HepG2 (cell line): Measurements from ENCODE around the gene NME7. TPM values are rescaled to one million over a fixed set of nuclear protein-coding genes. Genes with fewer than 3 reads are reported as not detected.
"Not testable (repeated sequence)": the region's sequence is repeated elsewhere in the genome, so short reads cannot be mapped to it uniquely, and the experiment has no call there.

Experiments
- ATAC-seq: fragments of 200-7000 bp; cut with Tn5 transposase; 3 replicates; pipeline ENCODE4 v1.9.1; 2020; ENCODE audit warnings: mild to moderate bottlenecking, moderate library complexity
- BruUV-seq: library from RNA; stranded (reverse); fragments of 400-500 nt; replicated peaks from 2 replicates; lab custom pipeline; 2021; lab: Mats Ljungman, UMichigan
- CTCF ChIA-PET: fragments of 300-600 bp; formaldehyde crosslinking; extraction: SDS; loops from one replicate; lab custom pipeline; 2021; ENCODE audit warnings: low total read pairs, inconsistent platforms, low intra/inter-chr PET ratio; lab: Yijun Ruan, JAX
- POLR2A ChIA-PET: fragments of 350-600 bp; sonication (Branson Sonifier 250); formaldehyde crosslinking; loops from one replicate; lab custom pipeline; 2020; ENCODE audit warnings: antibody characterized with exemption, inconsistent platforms; lab: Yijun Ruan, JAX
- DNase-seq: peaks from one replicate; pipeline ENCODE4 v3.0.0-alpha.2; 2015; ENCODE audit warnings: low spot score
- FAIRE-seq: peaks from 3 replicates; lab custom pipeline; 2011; peaks lifted over from hg19 to GRCh38; lab: Jason Lieb, UNC
- H2AFZ ChIP-seq: one replicate; pipeline ENCODE4 v1.6.1; 2011; ENCODE audit warnings: low read length, inconsistent platforms
- H3K27ac ChIP-seq: fragments of 300-600 bp; 3 replicates; pipeline ENCODE4 v1.8.0; 2011; ENCODE audit warnings: mixed run types, mild to moderate bottlenecking, mixed read lengths, low read length, inconsistent platforms; ENCODE audit not compliant: insufficient read depth; ENCODE audit errors: extremely low read length
- H3K27me3 ChIP-seq, 2 experiments: fragments of 200-600 bp in 1 of 2; 2 replicates in 1 of 2; 3 replicates in 1 of 2; pipeline versions ENCODE4 v1.6.0 to v1.8.0; 2011; ENCODE audit warnings: low read length in 2 of 2, mild to moderate bottlenecking in 2 of 2, moderate library complexity in 2 of 2, inconsistent platforms in 1 of 2; ENCODE audit not compliant: insufficient read depth in 2 of 2, control insufficient read depth in 1 of 2
- H3K36me3 ChIP-seq, 2 experiments: fragments of 200-600 bp in 1 of 2; replicated peaks in 1 of 2; 2 replicates in 1 of 2; 3 replicates in 1 of 2; pipeline versions ENCODE4 v1.5.1 to v1.8.0; 2011; ENCODE audit warnings: low read length in 2 of 2, inconsistent platforms in 1 of 2; ENCODE audit not compliant: insufficient read depth in 2 of 2, control insufficient read depth in 1 of 2
- H3K4me1 ChIP-seq: 2 replicates; pipeline ENCODE4 v1.5.1; 2012; ENCODE audit warnings: low read length, inconsistent platforms; ENCODE audit not compliant: insufficient read depth
- H3K4me2 ChIP-seq: 2 replicates; pipeline ENCODE4 v1.6.0; 2011; ENCODE audit warnings: low read depth, low read length, inconsistent platforms
- H3K4me3 ChIP-seq, 3 experiments: fragments of 200-600 bp in 1 of 3; sonication (generic), shearing (Covaris generic) in 1 of 3; replicated peaks in 1 of 3; 2 replicates each; pipeline ENCODE4 v1.5.1; 2011 to 2016; ENCODE audit warnings: low read length in 3 of 3, inconsistent platforms in 2 of 3, low read depth in 2 of 3, mild to moderate bottlenecking in 2 of 3, control low read depth in 1 of 3, mixed read lengths in 1 of 3; ENCODE audit not compliant: insufficient read depth in 1 of 3
- H3K79me2 ChIP-seq: one replicate; pipeline ENCODE4 v1.6.1; 2011; ENCODE audit warnings: low read length, inconsistent platforms; ENCODE audit not compliant: insufficient read depth
- H3K9ac ChIP-seq: 2 replicates; pipeline ENCODE4 v1.6.0; 2011; ENCODE audit warnings: mild to moderate bottlenecking, low read depth, low read length, inconsistent platforms; ENCODE audit not compliant: insufficient read depth
- H3K9me3 ChIP-seq: 2 replicates; pipeline ENCODE4 v1.5.1; 2012; ENCODE audit warnings: mild to moderate bottlenecking, low read length
- H4K20me1 ChIP-seq: 2 replicates; pipeline ENCODE4 v1.6.0; 2011; ENCODE audit warnings: inconsistent platforms, mild to moderate bottlenecking, low read length, moderate library complexity; ENCODE audit not compliant: insufficient read depth
- ARHGAP35 ChIP-seq: sonication (generic); formaldehyde crosslinking; IDR thresholded peaks from 2 replicates; pipeline ENCODE4 v1.9.0; 2022; ENCODE audit warnings: mild to moderate bottlenecking, inconsistent platforms, moderate library complexity, missing genetic modification reagents, borderline replicate concordance
- HNRNPH1 ChIP-seq: fragments of 200-400 bp; formaldehyde crosslinking; optimal IDR thresholded peaks from 2 replicates; pipeline ENCODE3; 2017; ENCODE audit warnings: mild to moderate bottlenecking, low read depth, low read length
- KLF13 ChIP-seq: sonication (generic); formaldehyde crosslinking; IDR thresholded peaks from 2 replicates; pipeline ENCODE4 v1.4.0; 2020; ENCODE audit warnings: mild to moderate bottlenecking, missing genetic modification reagents
- MZF1 ChIP-seq: sonication (generic); formaldehyde crosslinking; IDR thresholded peaks from 2 replicates; pipeline ENCODE4 v1.8.1; 2023; ENCODE audit warnings: mild to moderate bottlenecking, missing genetic modification reagents, borderline replicate concordance
- NFIB ChIP-seq: sonication (generic); formaldehyde crosslinking; IDR thresholded peaks from 2 replicates; pipeline ENCODE4 v1.9.0; 2021; ENCODE audit warnings: missing genetic modification reagents, mild to moderate bottlenecking, borderline replicate concordance
- NFKBIZ ChIP-seq: IDR thresholded peaks from 2 replicates; pipeline ENCODE4 v1.6.1; 2018; ENCODE audit warnings: missing genetic modification reagents, missing compliant biosample characterization
- SKI ChIP-seq: fragments of 450-650 bp; IDR thresholded peaks from one replicate; pipeline ENCODE4 v1.6.1; 2018; ENCODE audit warnings: mild to moderate bottlenecking; ENCODE audit not compliant: partially characterized antibody
- TBX3 ChIP-seq: fragments of 450-650 bp; IDR thresholded peaks from 2 replicates; pipeline ENCODE4 v1.6.1; 2017; ENCODE audit warnings: antibody characterized with exemption, mild to moderate bottlenecking, inconsistent platforms, borderline replicate concordance
- ZNF234 ChIP-seq: sonication (generic); formaldehyde crosslinking; conservative IDR thresholded peaks from 2 replicates; pipeline ENCODE4 v1.5.1; 2020; ENCODE audit warnings: mild to moderate bottlenecking, missing genetic modification reagents
- ZNF337 ChIP-seq: sonication (generic); formaldehyde crosslinking; IDR thresholded peaks from 2 replicates; pipeline ENCODE4 v1.5.1; 2020; ENCODE audit warnings: missing genetic modification reagents, low read depth, mild to moderate bottlenecking, borderline replicate concordance
- WGBS: methylation state at CpG from one replicate; pipeline ENCODE4 v1.1.6; 2017; ENCODE audit warnings: low lambda C conversion rate; 5-methylcytosine and 5-hydroxymethylcytosine counted together
- in situ Hi-C: cut with HindIII; loops from 2 replicates; pipeline ENCODE4 v1.10.0; 2017; ENCODE audit warnings: low pct_unique_long_range_greater_than_20kb; ENCODE audit not compliant: extremely low pct_ligation_motif_present
- intact Hi-C: fragments of 100-400 bp; cut with micrococcal nuclease; formaldehyde crosslinking; loops from one replicate; pipeline ENCODE4 v1.10.0; 2022; ENCODE audit not compliant: unreplicated experiment
- polyA plus RNA-seq, 8 experiments: library from polyadenylated mRNA; depleted of rRNA in 3 of 8; stranded (reverse) in 7 of 8; unstranded in 1 of 8; fragments of >200 nt; fragmentation: Illumina TruSeq in 4 of 8; extraction: Trizol in 4 of 8; gene quantifications; 2 replicates each; pipeline versions ENCODE4 v1.2.1 to v1.2.3, GENCODE V29; 2011 to 2016; ENCODE audit warnings: low read depth in 4 of 8, missing spikeins in 1 of 8, mixed read lengths in 1 of 8; ENCODE audit not compliant: insufficient read depth in 1 of 8
- total RNA-seq, 5 experiments: library from RNA; depleted of rRNA; stranded (reverse); fragments of >200 nt; fragmentation: Illumina TruSeq; extraction: Trizol; gene quantifications; 2 replicates each; pipeline ENCODE4 v1.2.3, GENCODE V29; 2016; ENCODE audit warnings: low read depth in 1 of 5

NME7 gene
- total and polyA plus RNA-seq, 2 of the 13 experiments (the other 11 are each of a cell fraction or from before 2014, with no cell fraction given): 9.4 to 22.5 TPM

GRCh38 chr1:169345511-169345910 lies 22.1 kb downstream of the NME7 start:
- POLR2A ChIA-PET: no interaction called here
- Histone ChIP-seq H4K20me1 (no peaks in the 10 kb centered on the region), H3K9ac (no peak overlapping the region), H3K27me3 (no peaks in the 10 kb centered on the region), H3K36me3 (no peaks in the 10 kb centered on the region), H3K9me3 (no peaks in the 10 kb centered on the region), H3K4me1 (peaks cover 18% of the 10 kb centered on the region), H3K4me3 (no peak overlapping the region), H3K79me2 (no peaks in the 10 kb centered on the region)
- in situ Hi-C loops: loop anchor here (5.0 to 10.0 kb wide), 2 partner anchors 221 to 733 kb away; no protein-coding TSS in a partner anchor
- ATAC-seq (no peak), DNase-seq (peak; percentile 5), FAIRE-seq (no peak)
- 97% methylated on average over 1 of the region's 1 CpG for WGBS
- CTCF ChIA-PET: no interaction called here
- intact Hi-C loops: loop anchor here (5.0 kb wide), 3 partner anchors 198 to 358 kb away; partner anchors contain the start of gene ATP1B1
- BruUV-seq: no TSS peak
- TF ChIP-seq ZNF234: no peak
- TF ChIP-seq HNRNPH1: no peak
- no peak for TF ChIP-seq ARHGAP35
- TF ChIP-seq NFIB (CRISPR knock-in tag): no peak
- no peak for TF ChIP-seq MZF1
- TF ChIP-seq ZNF337 (CRISPR knock-in tag): no peak
- no peak for TF ChIP-seq NFKBIZ
- TF ChIP-seq SKI: no peak
- TF ChIP-seq TBX3: no peak
- TF ChIP-seq KLF13: no peak
- TF ChIP-seq, all 625 proteins: peak for 0
- no peak overlapping the region for H3K4me2 ChIP-seq
- no peak overlapping the region for H3K27ac ChIP-seq
- H2AFZ ChIP-seq: no peak overlapping the region

DNA sequence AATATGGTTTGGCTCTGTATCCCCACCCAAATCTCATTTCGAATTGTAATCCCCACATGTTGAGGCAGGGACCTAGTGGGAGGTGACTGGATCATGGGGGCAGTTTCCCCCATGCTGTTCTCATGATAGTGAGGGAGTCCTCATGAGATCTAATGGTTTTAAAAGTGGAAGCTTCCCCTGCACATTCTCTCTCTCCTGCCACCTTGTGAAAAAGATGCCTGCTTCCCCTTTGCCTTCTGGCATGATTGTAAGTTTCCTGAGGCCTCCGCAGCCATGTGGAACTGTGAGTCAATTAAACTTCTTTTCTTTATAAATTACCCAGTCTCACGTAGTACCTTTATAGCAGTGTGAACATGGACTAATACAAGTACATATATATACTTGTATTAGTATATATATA lies 25.5 kb downstream of the NME7 start:
- H4K20me1 ChIP-seq, intact Hi-C loops, H3K36me3 ChIP-seq, BruUV-seq, H3K4me3 ChIP-seq, FAIRE-seq, POLR2A ChIA-PET, H2AFZ ChIP-seq, ATAC-seq, DNase-seq, H3K27ac ChIP-seq, CTCF ChIA-PET, H3K27me3 ChIP-seq, H3K79me2 ChIP-seq, H3K9ac ChIP-seq, H3K9me3 ChIP-seq, H3K4me2 ChIP-seq: not testable (repeated sequence)
- H3K4me1 ChIP-seq: peaks cover 23% of the 10 kb centered on the region
- WGBS: 94% methylated on average over 3 of the region's 3 CpGs
- in situ Hi-C loops: loop anchor here (10.0 kb wide), 1 partner anchor 217 kb away; no protein-coding TSS in a partner anchor
